KMS-11 (cell line): ENCODE measurements around the gene GALR1.
A peak's percentile ranks its signal among the peaks of the same experiment; 100 is the strongest.

Experiments
- H2AFZ ChIP-seq: fragments of 200-600 bp; sonication (generic); 2 replicates; pipeline ENCODE4 v1.6.1; 2016; ENCODE audit warnings: antibody characterized with exemption, mixed run types, low read depth
- H3K27ac ChIP-seq: fragments of 200-600 bp; sonication (generic); 2 replicates; pipeline ENCODE4 v1.6.1; 2016; ENCODE audit warnings: mild to moderate bottlenecking, mixed run types
- H3K27me3 ChIP-seq: fragments of 200-600 bp; sonication (generic); 2 replicates; pipeline ENCODE4 v1.6.1; 2017; ENCODE audit warnings: mild to moderate bottlenecking, low read depth, mixed run types, moderate library complexity; ENCODE audit not compliant: insufficient read depth
- H3K36me3 ChIP-seq: fragments of 200-600 bp; sonication (generic); 2 replicates; pipeline ENCODE4 v1.6.1; 2017; ENCODE audit warnings: mild to moderate bottlenecking, mixed run types; ENCODE audit not compliant: insufficient read depth
- H3K4me1 ChIP-seq: fragments of 200-600 bp; sonication (generic); 2 replicates; pipeline ENCODE4 v1.6.1; 2016; ENCODE audit warnings: mild to moderate bottlenecking, low read depth, mixed run types; ENCODE audit not compliant: poor library complexity, severe bottlenecking
- H3K4me2 ChIP-seq: fragments of 200-600 bp; sonication (generic); 2 replicates; pipeline ENCODE4 v1.7.0; 2016; ENCODE audit warnings: mild to moderate bottlenecking, mixed run types
- H3K4me3 ChIP-seq: fragments of 200-600 bp; sonication (generic); IDR thresholded peaks from 2 replicates; pipeline ENCODE4 v1.6.1; 2017; ENCODE audit warnings: low read depth, low read length, mixed read lengths; ENCODE audit not compliant: insufficient read depth
- H3K79me2 ChIP-seq: fragments of 200-600 bp; sonication (generic); 2 replicates; pipeline ENCODE4 v1.6.1; 2016; ENCODE audit warnings: low read depth, mixed run types; ENCODE audit not compliant: insufficient read depth
- H3K9ac ChIP-seq: fragments of 200-600 bp; sonication (generic); 2 replicates; pipeline ENCODE4 v1.6.1; 2016; ENCODE audit warnings: mild to moderate bottlenecking, mixed run types
- H4K20me1 ChIP-seq: fragments of 200-600 bp; sonication (generic); 2 replicates; pipeline ENCODE4 v1.6.1; 2016; ENCODE audit warnings: mild to moderate bottlenecking, mixed run types; ENCODE audit not compliant: insufficient read depth
- CTCF ChIP-seq: fragments of 200-600 bp; sonication (generic); conservative IDR thresholded peaks from 2 replicates; pipeline ENCODE4 v1.6.1; 2017; ENCODE audit warnings: low read depth, mild to moderate bottlenecking, antibody characterized with exemption, low read length, moderate library complexity, mixed read lengths

The GALR1 gene

GRCh38 chr18:77208964-77209363 lies 40.7 kb upstream of the GALR1 start:
- Histone ChIP-seq H3K4me1 (peaks cover 4% of the 10 kb centered on the region), H3K27ac (peak overlapping the region; percentile 1; the same call in 1 of the 2 replicates), H3K27me3 (no peaks in the 10 kb centered on the region), H4K20me1 (no peaks in the 10 kb centered on the region), H3K9ac (no peak overlapping the region; the same call in 1 of the 2 replicates), H3K4me3 (no peak overlapping the region), H3K4me2 (peak overlapping the region; percentile 19), H3K36me3 (no peaks in the 10 kb centered on the region), H2AFZ (peak overlapping the region; percentile 35), H3K79me2 (no peaks in the 10 kb centered on the region)
- TF ChIP-seq CTCF: no peak

GRCh38 chr18:77209587-77209986 lies 40.1 kb upstream of the GALR1 start:
- TF ChIP-seq CTCF: no peak
- no peaks in the 10 kb centered on the region for H3K79me2 ChIP-seq
- no peak overlapping the region for H3K27ac ChIP-seq
- H3K36me3 ChIP-seq: no peaks in the 10 kb centered on the region
- H3K4me2 ChIP-seq: peak overlapping the region; percentile 19; the same call in 1 of the 2 replicates
- no peaks in the 10 kb centered on the region for H4K20me1 ChIP-seq
- peaks cover 4% of the 10 kb centered on the region for H3K4me1 ChIP-seq
- peak overlapping the region; percentile 35; the same call in 1 of the 2 replicates for H2AFZ ChIP-seq
- H3K4me3 ChIP-seq: no peak overlapping the region
- no peak overlapping the region for H3K9ac ChIP-seq
- H3K27me3 ChIP-seq: no peaks in the 10 kb centered on the region

- H3K4me3 ChIP-seq: no peak overlapping the region
- peaks cover 4% of the 10 kb centered on the region for H3K4me1 ChIP-seq
- H3K27me3 ChIP-seq: no peaks in the 10 kb centered on the region
- no peaks in the 10 kb centered on the region for H3K36me3 ChIP-seq
- no peak overlapping the region for H3K4me2 ChIP-seq
- no peak overlapping the region for H3K27ac ChIP-seq
- H3K9ac ChIP-seq: no peak overlapping the region
- no peaks in the 10 kb centered on the region for H3K79me2 ChIP-seq
- TF ChIP-seq CTCF: no peak
- no peak overlapping the region for H2AFZ ChIP-seq
- no peaks in the 10 kb centered on the region for H4K20me1 ChIP-seq
Measured at GRCh38 chr18:77210249-77210648, 39.4 kb upstream of the GALR1 start.

GRCh38 chr18:77218642-77219041 lies 31.0 kb upstream of the GALR1 start:
- H2AFZ ChIP-seq: no peak overlapping the region
- no peaks in the 10 kb centered on the region for H3K36me3 ChIP-seq
- H3K4me2 ChIP-seq: no peak overlapping the region
- no peak overlapping the region for H3K27ac ChIP-seq
- H3K4me1 ChIP-seq: no peaks in the 10 kb centered on the region
- H3K27me3 ChIP-seq: no peaks in the 10 kb centered on the region
- H3K4me3 ChIP-seq: no peak overlapping the region
- no peak for TF ChIP-seq CTCF
- H4K20me1 ChIP-seq: no peaks in the 10 kb centered on the region
- H3K79me2 ChIP-seq: no peaks in the 10 kb centered on the region
- no peak overlapping the region for H3K9ac ChIP-seq
